HPDE6-E6E7 (cell line): ENCODE measurements around the gene ALG12.
"Not testable (repeated sequence)": the region's sequence is repeated elsewhere in the genome, so short reads cannot be mapped to it uniquely, and the experiment has no call there.

Source experiments
- DNase-seq: peaks from one replicate; pipeline ENCODE4 v3.0.0; 2011; ENCODE audit warnings: missing footprints; ENCODE audit errors: extremely low spot score

ALG12 gene

DNA sequence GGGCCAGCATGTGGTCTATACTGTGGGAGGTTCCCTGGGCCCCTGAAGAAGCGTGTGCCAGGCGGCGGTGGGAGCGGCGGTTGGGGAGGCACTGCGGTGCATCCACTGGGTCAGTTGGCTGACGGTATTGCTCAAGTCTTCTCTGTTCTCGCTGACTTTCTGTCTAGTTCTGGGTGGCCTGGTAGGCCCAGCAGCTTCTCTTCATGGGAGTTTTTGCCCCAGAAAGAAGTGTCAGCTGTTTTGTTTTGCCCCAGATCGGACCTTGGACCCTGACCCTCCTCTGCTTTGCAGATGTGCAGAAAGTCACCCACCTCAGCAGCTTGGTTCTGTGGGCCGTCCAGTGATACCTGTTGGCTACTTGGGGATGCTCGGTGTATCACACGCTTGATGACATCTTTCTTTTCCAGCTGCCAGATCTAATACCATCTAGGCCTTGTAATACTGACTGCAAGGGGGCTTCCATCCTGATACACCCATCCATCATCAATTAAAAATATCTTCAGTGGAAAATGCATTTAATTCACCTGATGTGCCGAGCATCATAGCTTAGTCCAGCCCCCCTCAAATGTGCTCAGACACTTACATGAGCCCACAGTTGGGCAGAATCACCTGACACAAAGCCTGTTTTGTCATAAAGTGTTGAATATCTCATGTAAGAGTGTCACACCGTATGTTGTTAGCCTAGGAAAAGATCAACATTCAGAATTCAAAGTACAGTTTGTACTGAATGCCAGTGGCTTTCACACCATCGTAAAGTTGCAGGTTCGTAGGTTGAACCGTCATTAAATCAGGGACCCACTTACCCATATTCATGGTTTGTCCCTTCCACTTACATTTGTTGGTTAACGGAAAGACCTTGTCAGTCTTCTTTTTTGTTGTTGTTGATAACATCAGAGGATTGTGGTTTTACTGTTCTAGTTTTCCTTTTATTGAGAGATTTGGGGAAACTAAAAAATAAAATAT, 50.7 kb downstream of the ALG12 start:
- DNase-seq = no peak

DNA sequence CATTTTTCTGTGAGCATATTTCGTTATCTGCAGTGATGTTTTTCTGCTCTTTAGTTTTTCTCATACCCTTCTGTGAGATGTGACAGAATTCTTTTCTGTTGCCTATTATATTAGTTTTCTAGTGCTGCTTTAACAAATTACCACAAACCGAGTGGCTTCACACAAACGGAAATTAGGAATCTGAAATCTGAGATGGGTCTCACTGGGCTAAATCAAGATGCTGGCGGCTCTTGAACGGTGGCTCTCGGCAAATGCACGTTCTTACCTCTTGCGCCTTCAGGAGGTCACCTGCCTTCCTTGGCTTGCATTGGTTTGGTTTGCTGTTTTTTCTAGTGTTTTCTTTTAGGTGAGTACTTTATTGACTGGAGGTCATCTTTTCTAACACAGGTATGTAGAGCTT, 51.6 kb downstream of the ALG12 start:
- no peak for DNase-seq

DNA sequence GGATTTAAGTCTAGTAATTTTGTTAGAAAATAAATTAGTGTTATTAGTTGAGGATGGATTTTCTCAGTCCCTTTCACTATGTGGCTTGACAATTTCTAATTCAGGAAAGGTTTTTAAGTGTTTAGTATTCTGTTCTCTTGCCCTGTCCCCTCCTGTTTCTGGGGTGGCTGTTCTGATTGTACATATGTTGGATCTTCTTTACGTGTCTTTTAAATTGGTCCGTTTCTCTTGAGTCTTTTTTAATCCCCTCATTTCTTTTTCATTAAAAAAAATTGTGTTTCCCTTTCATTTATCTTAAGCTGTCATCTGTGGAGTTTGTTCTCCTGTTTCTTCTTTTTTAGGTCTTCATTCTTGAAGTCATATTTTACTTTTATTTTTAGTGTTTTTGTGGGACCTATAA, 52.1 kb downstream of the ALG12 start:
- DNase-seq = no peak

DNA sequence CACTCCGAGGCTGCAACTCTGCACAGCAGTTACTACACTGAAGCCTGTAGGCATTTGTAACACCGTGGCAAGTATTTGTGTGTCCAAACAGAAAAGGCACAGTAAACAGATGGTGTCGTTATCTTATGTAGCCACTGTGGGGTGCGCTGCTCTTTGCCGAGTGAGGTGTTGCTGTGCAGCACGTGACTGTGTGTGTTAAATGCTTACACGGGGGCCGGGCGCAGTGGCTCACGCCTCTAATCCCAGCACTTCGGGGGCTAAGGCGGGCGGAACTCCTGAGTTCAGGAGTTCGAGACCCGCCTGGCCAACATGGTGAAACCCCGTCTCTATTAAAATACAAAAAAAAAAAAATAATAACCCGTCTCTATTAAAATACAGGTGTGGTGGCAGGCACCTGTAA, 53.1 kb downstream of the ALG12 start:
- no peak for DNase-seq

DNA sequence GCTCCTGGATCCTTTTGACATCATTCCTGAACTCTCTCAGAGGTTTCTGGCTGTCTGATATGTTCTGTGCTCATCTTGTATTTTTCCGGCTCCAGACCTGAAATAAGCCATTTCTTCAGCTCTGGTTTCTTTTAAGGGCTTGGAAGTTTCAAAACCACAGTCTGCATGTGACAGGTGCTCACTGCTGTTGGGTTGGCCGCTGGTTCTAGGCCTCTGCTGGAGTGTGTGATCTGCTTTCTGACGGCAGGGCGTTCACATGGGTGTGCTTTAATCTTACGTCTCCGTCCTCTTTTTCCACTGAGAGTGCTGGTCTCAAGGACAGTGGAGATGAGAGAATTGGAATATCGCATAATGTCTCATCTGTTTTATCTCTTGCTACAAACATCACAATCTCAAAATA, 54.3 kb downstream of the ALG12 start:
- no peak for DNase-seq

DNA sequence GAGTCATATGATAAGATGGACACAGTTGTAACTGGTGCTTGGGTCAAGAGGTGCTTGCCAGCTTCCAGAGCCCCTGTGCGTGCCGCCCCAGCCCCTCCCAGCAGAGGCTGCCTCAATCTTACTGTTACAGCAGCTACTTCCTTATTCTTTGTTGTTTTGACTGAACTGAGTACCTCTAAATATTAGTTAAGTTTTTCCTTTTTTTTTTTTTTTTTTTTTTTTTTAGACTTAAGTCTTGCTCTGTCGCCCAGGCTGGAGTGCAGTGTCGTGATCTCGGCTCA, 55.8 kb downstream of the ALG12 start:
- no peak for DNase-seq

DNA sequence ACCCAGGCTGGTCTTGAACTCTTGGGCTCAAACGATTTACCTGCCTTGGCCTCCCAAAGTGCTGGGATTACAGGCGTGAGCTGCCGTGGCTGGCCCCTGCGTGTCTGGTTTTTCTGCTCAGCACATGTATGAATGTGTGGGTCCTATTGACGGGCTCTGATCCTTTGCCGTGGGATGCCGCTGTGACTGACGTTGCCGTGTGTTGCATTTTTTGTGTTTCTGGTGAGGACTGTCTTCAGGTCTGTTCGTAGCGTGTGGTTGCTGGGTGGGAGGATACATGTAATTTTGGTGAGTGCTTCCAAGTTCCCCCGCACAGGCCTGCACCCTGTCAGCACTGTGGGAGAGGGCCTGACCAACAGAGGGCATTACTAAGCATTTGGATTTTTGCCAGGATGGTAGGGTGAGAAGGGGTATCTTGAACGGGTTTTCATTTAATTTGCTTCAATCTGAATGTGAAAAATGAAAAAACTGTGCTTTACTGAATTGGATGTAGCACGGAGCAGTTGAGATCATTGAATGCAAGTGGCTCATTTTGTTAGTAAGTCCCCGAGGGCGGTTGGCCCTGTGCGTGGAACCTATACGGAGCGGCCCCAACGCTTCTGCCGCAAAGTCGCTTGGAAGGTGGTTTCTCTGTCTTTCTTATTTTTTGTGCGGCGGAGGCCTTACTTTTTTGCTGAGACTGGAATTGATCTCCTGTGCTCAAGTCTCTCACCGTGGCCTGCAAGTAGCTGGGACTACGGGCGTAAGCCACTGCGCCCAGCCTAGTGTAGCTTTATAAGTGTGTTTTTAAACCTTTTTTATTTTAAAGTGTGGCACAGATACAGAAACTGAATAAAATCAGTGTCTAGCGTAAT, 56.4 kb downstream of the ALG12 start:
- DNase-seq = no peak

DNA sequence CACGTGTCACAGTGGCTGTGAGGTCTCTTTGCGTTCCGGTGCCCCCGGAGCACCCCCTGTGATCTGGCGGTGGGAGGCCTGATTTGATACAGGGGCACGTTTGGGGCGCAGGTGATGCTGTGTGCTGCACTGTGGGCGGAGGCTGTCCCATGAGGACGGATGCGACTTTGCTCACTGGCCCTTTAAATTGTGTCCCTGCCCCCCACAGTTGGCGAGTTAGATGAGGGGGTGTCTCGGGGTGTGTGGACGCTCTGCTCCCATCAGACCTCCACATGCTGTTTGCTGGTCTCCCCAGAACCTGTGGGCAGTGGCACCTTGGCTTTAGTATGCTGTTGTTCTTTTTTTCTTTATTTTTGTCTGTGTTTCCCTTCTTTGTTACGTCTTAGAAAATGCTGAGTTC, 59.4 kb downstream of the ALG12 start:
- no peak for DNase-seq

DNA sequence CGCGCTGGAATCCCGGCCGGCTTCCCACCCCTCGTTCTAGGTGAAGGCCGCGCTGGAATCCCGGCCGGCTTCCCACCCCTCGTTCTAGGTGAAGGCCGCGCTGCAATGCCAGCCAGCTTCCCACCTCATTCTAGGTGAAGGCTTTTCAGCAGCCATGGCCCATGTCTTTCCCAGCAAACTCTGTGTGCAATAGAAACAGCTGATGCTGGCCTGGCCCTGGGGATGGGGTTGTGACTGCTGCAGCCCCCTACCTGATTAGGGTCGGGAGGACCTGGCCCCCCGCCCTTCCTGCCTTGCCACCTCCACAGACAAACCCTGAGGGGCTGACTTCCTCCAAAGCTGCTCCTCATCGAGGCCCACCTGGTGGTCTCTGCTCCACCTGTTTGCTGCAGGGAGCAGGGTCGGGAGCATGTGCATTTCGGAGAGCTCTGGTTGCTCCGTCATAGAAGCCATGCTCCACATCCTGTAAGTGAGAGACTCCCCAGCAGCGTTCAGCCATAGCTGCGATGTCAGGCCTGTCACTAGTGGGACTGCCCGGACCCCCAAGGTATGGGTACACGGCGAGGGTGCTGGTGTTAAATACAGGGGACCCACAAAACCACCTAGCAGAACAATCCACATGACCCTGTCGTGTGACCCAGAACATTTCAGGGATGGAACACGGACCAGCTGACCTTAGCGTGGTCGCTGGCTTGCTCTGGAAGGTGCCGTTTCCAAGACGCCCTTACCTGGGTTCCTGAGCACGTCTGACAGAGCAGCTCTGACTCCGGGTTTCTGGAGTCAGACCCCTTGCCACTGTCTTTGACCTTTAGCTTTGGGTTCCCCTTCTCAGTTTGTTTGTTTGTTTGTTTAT, 61.2 kb downstream of the ALG12 start:
- DNase-seq = no peak

DNA sequence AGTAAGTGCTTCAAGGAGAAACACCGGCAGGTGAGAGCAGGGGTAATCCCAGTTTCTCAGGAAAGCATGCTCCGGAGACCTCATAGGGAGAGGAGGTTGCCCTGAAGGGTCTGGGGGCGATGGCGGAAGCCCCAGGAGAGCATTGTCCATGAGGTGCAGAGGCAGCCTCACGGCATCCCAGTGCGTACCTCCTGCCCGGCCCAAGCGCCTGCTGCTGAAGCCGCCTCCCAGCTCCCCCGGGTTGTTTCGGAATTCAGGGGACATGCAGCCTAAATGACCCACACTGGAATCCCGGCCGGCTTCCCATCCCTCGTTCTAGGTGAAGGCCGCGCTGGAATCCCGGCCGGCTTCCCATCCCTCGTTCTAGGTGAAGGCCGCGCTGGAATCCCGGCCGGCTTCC, 61.9 kb downstream of the ALG12 start:
- no peak for DNase-seq

DNA sequence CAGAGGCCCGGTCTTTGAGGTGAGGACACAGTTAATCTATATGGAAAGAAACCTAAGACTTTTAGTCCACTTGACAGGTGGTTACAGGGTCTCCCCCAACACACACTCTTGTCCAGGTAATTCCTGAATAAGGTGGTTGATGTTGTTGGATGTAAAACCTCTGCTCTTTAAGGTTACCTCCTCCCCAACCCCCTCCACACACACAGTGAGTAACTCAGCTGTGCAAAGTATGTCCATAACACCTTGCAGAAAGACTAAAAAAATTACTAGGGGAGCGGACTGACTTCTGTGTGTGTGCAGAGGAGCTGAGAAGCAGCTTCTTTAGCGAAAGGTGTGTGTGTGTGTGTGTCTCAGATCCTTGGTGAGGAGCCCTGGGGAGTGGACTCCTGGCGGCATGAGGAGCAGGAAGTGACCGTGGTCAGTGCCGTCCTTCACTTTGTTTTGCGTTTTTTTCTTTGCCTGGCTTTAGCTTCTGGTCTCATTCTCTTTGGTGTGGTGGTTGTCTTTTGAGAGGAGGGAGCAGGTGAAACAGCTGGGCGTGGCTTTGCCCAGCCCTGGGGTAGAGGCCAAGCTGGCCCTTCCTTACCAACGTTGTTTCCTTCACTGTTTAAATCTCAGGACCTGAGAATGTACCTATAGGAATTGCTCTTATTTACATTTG, 62.9 kb downstream of the ALG12 start:
- DNase-seq = no peak

DNA sequence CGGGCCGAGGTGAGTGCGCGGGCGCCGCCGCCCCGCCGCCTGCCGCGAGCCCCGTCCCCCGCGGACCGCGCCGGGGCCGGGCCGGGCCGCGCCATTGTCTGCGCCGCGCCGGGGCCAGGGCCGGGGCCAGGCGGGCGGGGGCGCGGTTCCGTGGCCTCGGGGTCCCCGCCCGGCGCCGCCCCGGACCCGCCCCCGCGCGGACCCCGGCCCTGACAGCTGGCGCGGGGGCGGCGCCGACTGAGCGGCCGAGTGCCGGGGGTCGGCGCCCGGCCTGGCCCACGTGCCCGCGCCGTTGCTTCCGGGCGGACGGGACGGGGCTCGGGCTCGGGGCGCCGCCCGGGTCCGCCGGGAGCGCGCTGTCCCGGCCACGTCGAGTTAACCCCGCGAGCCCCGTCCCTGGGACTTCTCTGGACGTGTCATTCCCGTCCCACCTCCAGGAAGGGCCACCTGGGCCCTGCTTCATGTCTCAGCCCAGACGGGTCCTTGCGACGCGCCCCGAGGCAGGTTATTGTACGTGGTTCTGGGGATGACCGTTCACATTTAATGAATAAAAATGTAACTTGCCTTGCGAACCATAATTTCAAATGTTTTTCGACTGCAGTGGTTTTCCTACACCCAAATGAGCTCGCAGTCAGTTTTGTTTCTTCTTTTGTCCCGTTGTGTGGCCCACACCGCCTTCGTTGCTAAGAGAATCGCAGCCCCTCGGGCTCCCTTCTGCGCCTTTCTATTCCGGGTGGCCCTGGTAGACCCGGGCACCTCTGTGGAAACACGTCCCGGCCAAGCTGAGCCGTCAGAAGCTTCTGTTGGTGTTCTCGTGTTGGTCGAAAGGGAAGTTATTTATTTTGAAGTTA, 64.0 kb downstream of the ALG12 start:
- peak; percentile 14 for DNase-seq

DNA sequence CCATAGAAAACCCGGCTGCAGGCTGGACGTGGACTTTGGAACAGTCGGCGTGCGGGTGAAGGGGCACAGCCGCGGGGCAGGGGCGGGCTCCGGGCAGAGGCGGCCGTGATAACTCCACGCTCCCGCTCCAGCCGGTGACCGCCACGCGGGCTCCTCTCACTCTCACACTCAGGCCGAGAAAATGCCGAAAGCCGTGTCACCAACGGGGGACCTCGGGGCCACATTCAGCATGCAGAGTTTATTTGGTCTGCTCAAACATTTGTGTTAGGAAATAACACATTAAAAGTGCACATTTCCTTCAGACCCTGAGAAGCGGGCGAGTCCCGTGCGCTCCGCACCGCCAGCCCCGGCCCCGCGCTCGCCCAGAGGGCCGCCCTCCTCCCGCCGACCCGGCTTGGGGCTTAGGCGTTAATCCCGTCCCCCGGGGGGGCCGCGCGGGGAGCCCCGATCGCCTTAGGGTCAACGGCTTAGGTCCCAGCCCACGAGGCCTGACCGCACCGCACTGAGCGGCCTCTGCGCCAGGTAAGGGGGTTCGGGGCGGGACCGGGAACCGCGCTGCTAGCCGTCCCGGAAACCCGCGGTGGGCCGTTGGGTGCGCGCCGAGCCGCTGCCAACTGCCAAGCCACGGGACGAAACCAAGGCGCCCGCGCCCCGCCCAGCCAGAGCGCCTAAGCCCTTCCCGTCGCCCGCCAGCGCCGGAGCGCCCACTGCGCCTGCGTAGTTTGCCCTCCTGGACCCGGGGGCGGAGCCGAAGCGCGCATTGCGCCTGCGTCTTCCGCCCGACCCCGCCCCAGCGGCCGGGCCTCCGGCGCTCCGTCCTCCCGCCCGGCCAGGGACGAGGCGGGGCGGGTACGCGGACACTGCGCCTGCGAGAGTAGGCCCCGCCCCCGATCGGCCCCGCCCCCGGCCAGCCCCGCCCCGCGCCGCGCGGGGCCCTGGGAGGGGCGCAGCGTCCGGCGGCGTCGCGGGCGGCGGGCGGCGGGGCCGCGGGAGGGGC, 65.0 kb downstream of the ALG12 start, which contains the start of gene ZBED4:
Gene ZBED4 (plus strand): TSS at position 947 of the 997 bp plus-strand sequence. CDS start 29,819 bp downstream, outside the sequence.
- peak; percentile 93 for DNase-seq

DNA sequence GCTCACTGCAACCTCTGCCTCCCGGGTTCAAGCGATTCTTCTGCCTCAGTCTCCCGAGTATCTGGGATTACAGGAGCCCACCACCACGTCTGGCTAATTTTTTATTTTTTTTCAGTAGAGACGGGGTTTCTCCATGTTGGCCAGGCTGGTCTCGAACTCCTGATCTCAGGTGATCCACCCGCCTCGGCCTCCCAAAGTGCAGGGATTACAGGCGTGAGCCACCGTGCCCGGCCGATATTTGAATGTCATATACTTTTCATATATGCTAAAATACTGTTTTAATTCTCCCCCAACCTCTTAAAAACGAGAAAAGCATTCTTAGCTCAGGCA, 65.7 kb downstream of the ALG12 start:
- not testable (repeated sequence) for DNase-seq

DNA sequence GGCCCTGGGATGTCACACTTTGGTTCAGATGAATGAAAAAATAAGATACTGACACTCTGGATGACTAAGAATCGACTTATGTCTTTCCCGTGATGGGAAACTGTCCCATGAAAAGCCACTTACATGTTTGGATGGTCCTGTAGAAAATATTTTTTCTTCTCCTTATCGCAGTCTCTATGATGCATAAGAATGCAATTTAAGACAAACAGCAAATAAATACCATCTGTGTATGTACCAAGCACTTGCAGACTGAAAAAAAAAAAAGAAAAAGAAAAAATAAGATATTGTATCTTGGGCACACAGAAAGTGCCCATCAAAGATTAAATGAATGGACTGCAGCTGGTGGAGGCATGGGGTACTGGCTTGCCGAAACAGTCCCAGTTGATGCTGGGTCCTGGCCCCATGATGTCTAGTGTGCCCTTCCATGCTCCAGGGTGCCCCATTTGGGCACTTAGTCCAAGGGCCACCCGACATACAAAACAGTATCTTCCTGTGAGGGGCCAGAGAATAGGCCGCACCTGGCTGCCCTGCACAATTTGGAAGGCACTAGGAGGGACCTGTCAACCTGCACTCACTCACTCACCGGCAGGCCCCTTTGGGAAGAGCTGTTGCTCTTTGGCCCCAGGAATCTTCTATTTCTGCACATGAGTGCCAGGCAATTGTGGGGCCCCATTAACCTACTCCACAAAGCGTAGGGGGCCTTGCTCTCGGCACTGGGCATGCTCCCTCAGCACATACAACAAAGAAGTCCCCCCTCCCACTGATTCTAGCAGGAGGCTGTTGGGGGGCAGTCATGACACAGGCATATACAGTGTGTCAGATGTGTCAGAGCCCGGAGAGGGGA, 67.1 kb downstream of the ALG12 start:
- DNase-seq = no peak
